C4-2B (cell line): ENCODE measurements around the gene CXCR4.

Source experiments
- ZFX ChIP-seq: fragments of 450-650 bp; IDR thresholded peaks from 2 replicates; pipeline ENCODE4 v1.6.1; 2017
- TF ChIP-seq, protein P1 (sequence below): fragments of 450-650 bp; conservative IDR thresholded peaks from 2 replicates; pipeline ENCODE4 v1.5.1; 2017; ENCODE audit warnings: mild to moderate bottlenecking

DNA sequence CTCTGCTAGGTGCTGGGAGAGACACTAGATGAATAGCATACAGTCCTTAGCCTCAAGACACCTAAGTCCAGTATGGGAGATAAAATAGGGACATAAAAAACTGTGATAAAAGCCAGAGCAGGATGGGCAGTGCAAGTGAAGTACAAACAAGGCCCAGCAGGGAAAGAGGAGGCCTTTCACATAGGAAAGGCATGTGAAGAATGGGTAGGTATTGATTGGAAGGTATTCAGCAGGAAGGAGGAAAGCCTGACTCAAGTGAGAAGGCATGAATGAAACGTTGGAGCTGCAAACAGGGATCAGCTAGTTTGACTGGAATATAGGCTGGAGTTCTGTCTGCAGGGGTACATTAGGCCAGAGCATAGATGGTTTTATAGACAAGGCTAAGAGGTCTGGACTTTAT, 11.0 kb upstream of the CXCR4 start:
- TF ChIP-seq, protein P1, sequence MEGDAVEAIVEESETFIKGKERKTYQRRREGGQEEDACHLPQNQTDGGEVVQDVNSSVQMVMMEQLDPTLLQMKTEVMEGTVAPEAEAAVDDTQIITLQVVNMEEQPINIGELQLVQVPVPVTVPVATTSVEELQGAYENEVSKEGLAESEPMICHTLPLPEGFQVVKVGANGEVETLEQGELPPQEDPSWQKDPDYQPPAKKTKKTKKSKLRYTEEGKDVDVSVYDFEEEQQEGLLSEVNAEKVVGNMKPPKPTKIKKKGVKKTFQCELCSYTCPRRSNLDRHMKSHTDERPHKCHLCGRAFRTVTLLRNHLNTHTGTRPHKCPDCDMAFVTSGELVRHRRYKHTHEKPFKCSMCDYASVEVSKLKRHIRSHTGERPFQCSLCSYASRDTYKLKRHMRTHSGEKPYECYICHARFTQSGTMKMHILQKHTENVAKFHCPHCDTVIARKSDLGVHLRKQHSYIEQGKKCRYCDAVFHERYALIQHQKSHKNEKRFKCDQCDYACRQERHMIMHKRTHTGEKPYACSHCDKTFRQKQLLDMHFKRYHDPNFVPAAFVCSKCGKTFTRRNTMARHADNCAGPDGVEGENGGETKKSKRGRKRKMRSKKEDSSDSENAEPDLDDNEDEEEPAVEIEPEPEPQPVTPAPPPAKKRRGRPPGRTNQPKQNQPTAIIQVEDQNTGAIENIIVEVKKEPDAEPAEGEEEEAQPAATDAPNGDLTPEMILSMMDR: no peak
- TF ChIP-seq ZFX: no peak
